Nephron progenitor cell (in vitro differentiated cells): ENCODE data around the gene FAM210B.
"Not testable (repeated sequence)": the region's sequence is repeated elsewhere in the genome, so short reads cannot be mapped to it uniquely, and the experiment has no call there.

ENCODE experiments used
- DNase-seq: peaks from one replicate; pipeline ENCODE4 v3.0.0; 2021
- H3K27ac Mint-ChIP-seq: 2 replicates; pipeline ENCODE4 v1.8.0; 2021; ENCODE audit warnings: mild to moderate bottlenecking, moderate library complexity, mixed read lengths
- H3K27me3 Mint-ChIP-seq: 2 replicates; pipeline ENCODE4 v1.8.0; 2021; ENCODE audit warnings: mild to moderate bottlenecking, low read depth, mixed read lengths; ENCODE audit not compliant: poor library complexity
- H3K36me3 Mint-ChIP-seq: 2 replicates; pipeline ENCODE4 v1.8.0; 2021; ENCODE audit warnings: low read depth, mixed read lengths
- H3K4me1 Mint-ChIP-seq: 2 replicates; pipeline ENCODE4 v1.8.0; 2021; ENCODE audit warnings: mixed read lengths
- H3K4me3 Mint-ChIP-seq: 2 replicates; pipeline ENCODE4 v1.8.0; 2021; ENCODE audit warnings: mild to moderate bottlenecking, moderate library complexity, mixed read lengths
- H3K9me3 Mint-ChIP-seq: 2 replicates; pipeline ENCODE4 v1.8.0; 2021; ENCODE audit warnings: mild to moderate bottlenecking, moderate library complexity, mixed read lengths
- CTCF ChIP-seq: fragments of 200-600 bp; sonication (generic); IDR thresholded peaks from 2 replicates; pipeline ENCODE4 v1.5.0; 2021; ENCODE audit warnings: antibody characterized with exemption

The FAM210B gene

GRCh38 chr20:56382696-56383095 lies 23.9 kb downstream of the FAM210B start:
- H3K27ac Mint-ChIP-seq, result no peak overlapping the region
- H3K27me3 Mint-ChIP-seq, result no peaks in the 10 kb centered on the region
- TF ChIP-seq CTCF, result no peak
- no peak overlapping the region for H3K4me3 Mint-ChIP-seq
- peaks cover 76% of the 10 kb centered on the region for H3K36me3 Mint-ChIP-seq
- no peak for DNase-seq
- peaks cover 10% of the 10 kb centered on the region for H3K4me1 Mint-ChIP-seq
- H3K9me3 Mint-ChIP-seq, result no peaks in the 10 kb centered on the region

DNA sequence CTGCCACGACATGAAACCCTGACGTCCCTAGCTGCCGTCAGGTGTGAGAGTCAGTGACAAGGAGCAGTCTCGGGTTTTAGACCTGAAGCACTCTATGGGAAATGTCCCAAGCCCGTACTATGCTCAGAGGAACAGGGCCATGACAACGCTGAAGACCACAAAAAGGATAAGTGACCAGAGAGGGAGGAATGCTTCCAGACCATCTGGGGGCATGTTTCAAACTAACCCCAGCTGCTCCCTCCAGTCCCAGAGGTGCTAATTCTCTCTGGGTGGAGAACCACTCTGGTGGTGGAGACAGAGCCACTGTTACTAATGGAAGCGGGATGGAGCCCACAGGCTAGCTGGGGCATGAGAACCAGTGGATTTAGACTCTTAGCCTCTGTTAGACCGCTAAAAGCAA lies 24.6 kb downstream of the FAM210B start:
- Mint-ChIP-seq H3K36me3 (peaks cover 76% of the 10 kb centered on the region), H3K4me3 (no peak overlapping the region), H3K4me1 (peaks cover 10% of the 10 kb centered on the region), H3K27me3 (no peaks in the 10 kb centered on the region), H3K27ac (no peak overlapping the region), H3K9me3 (no peaks in the 10 kb centered on the region)
- DNase-seq, result no peak
- no peak for TF ChIP-seq CTCF

- peaks cover 79% of the 10 kb centered on the region for H3K36me3 Mint-ChIP-seq
Measured at GRCh38 chr20:56385130-56385529, 26.4 kb downstream of the FAM210B start.

DNA sequence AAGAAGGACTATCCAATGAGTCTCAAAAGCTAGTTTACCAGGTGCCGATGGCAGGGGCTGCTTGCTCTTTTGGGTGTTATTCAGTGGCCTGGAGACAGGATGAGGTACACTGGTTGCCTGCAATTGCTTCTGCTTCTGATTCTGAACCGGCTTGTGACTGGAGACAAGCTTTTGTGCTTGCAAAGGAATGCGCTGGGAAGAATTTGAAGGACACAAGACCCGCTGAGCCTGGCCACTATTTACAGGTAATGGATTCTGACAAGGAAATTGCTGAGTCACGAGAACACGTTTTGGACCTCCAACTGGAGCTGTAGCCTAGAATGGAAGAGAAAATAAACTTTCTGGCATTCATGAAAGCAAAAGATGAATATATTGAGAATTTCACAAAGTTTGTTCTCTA lies 27.4 kb downstream of the FAM210B start:
- no peaks in the 10 kb centered on the region for H3K9me3 Mint-ChIP-seq
- TF ChIP-seq CTCF, result no peak
- no peak overlapping the region for H3K27ac Mint-ChIP-seq
- H3K27me3 Mint-ChIP-seq, result no peaks in the 10 kb centered on the region
- H3K4me1 Mint-ChIP-seq, result peaks cover 36% of the 10 kb centered on the region
- no peak overlapping the region for H3K4me3 Mint-ChIP-seq
- H3K36me3 Mint-ChIP-seq, result peaks cover 71% of the 10 kb centered on the region
- no peak for DNase-seq

More at GRCh38 chr20:56385130-56385529, 26.4 kb downstream of the FAM210B start:
- H3K4me3 Mint-ChIP-seq, result no peak overlapping the region
- no peaks in the 10 kb centered on the region for H3K9me3 Mint-ChIP-seq
- H3K4me1 Mint-ChIP-seq, result peaks cover 25% of the 10 kb centered on the region
- H3K27me3 Mint-ChIP-seq, result no peaks in the 10 kb centered on the region
- no peak for DNase-seq
- no peak overlapping the region for H3K27ac Mint-ChIP-seq
- no peak for TF ChIP-seq CTCF

- no peak overlapping the region for H3K4me3 Mint-ChIP-seq
- H3K4me1 Mint-ChIP-seq, result peaks cover 36% of the 10 kb centered on the region
- H3K27ac Mint-ChIP-seq, result peak overlapping the region; percentile 15
- H3K27me3 Mint-ChIP-seq, result no peaks in the 10 kb centered on the region
- no peak for DNase-seq
- H3K36me3 Mint-ChIP-seq, result peaks cover 50% of the 10 kb centered on the region
- no peak for TF ChIP-seq CTCF
- H3K9me3 Mint-ChIP-seq, result no peaks in the 10 kb centered on the region
Measured at GRCh38 chr20:56388882-56389281, 30.1 kb downstream of the FAM210B start.

GRCh38 chr20:56389807-56390206 lies 31.0 kb downstream of the FAM210B start:
- H3K27me3 Mint-ChIP-seq, result no peaks in the 10 kb centered on the region
- DNase-seq, result no peak
- no peaks in the 10 kb centered on the region for H3K9me3 Mint-ChIP-seq
- no peak overlapping the region for H3K27ac Mint-ChIP-seq
- H3K36me3 Mint-ChIP-seq, result peaks cover 47% of the 10 kb centered on the region
- TF ChIP-seq CTCF, result no peak
- H3K4me1 Mint-ChIP-seq, result peaks cover 37% of the 10 kb centered on the region
- H3K4me3 Mint-ChIP-seq, result peak overlapping the region; percentile 53

DNA sequence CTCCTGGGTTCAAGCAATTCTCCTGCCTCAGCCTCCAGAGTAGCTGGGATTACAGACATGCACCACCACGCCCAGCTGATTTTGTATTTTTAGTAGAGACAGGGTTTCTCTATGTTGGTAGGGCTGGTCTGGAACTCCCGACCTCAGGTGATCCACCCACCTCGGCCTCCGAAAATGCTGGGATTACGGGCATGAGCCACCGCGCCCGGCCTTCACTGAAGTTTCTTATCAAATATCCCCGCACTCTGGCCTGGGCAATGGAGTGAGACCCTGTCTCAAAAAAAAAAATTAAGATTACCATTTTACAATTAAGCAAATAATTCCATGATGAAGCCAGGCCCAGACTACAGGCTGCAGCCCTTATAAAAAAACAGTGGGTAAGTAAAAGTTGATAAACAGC lies 31.6 kb downstream of the FAM210B start:
- not testable (repeated sequence) for DNase-seq, H3K4me3 Mint-ChIP-seq, H3K27ac Mint-ChIP-seq, H3K27me3 Mint-ChIP-seq, H3K9me3 Mint-ChIP-seq
- peaks cover 45% of the 10 kb centered on the region for H3K36me3 Mint-ChIP-seq
- H3K4me1 Mint-ChIP-seq, result peaks cover 36% of the 10 kb centered on the region
